HG02798 (cell line): ENCODE data around the gene MYOCD.
A peak's percentile ranks its signal among the peaks of the same experiment; 100 is the strongest.

Source experiments
- ATAC-seq: cut with Tn5 transposase; IDR thresholded peaks from one replicate; pipeline ENCODE4 v1.9.1; 2021; ENCODE audit warnings: mild to moderate bottlenecking; ENCODE audit not compliant: unreplicated experiment, poor library complexity

Gene MYOCD

DNA sequence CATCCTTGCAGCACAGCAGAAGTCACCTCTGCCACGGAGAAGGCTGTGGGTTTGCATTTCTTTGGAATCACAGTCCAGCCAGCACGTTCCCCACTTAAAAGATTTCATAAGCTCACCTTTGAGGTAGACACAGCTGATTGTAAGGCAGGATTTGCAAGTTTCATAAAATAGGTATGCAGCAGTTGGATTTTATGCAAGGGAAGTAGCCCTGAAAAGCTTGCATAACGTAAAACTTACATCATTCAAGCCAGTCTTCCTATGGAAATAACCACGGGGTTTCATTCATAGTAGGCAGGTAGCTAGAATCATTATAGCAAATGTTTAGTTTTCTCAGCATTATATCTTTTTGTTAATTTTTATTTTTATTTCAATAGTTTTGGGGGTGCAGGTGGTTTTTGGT is 73.8 kb downstream of the MYOCD start:
- no peak for ATAC-seq

- ATAC-seq: no peak
Observed at GRCh38 chr17:12743046-12743445, 77.4 kb downstream of the MYOCD start.

DNA sequence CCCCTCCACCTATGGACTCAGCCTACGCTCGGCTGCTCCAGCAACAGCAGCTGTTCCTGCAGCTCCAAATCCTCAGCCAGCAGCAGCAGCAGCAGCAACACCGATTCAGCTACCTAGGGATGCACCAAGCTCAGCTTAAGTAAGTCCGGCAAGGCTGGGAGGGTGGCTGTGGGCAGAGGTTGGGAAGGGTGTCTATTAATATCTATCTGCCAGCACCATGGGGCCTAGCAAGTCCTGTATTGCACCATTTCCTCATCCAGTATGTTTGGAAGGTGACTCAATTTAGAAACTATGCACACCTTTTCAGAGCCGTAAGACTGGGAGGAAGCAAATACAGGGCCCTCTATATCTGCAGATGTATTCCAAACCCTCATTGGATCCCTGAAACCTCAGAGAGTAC is 78.6 kb downstream of the MYOCD start:
- ATAC-seq: no peak

- no peak for ATAC-seq
Observed at GRCh38 chr17:12744786-12745185, 79.1 kb downstream of the MYOCD start.

GRCh38 chr17:12745486-12745885 is 79.8 kb downstream of the MYOCD start:
- ATAC-seq: no peak

DNA sequence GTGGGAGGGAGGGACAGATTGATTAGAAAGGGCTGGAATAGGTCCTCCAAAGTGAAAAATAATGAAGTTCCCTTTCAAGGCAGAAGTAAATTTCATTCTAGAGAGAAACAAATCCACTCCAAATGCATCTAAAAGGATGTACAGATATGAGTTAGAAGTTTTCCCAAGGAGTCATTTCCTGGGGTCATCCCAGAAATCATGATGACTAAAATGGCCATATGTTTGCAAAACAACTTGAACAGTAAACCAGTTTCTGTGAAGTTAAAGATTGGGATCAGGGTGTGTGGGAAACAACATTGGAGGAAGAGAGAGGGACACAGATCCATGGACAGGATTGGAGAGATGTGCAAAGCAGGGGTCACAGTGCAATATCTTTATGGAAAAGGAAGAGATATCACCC is 91.1 kb downstream of the MYOCD start:
- no peak for ATAC-seq

GRCh38 chr17:12759090-12759489 is 93.4 kb downstream of the MYOCD start:
- ATAC-seq: no peak

DNA sequence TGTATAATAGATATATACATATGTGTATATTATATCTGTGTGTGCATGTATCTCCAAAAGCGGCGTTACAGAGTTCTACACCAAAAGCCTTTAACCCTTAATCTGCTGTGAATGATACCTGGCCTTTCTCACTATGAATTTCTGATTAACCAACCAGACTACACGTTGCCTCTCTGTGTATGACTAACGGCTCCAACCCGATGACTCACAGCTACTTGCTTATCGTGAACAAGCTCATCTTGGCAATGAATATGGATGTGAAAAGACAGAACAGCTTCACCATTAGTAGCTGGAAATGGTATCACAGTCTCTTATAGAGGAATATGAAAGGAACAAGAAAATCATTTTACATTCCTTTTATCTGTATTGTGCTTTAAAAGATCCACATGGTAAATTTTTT is 99.9 kb downstream of the MYOCD start:
- no peak for ATAC-seq

DNA sequence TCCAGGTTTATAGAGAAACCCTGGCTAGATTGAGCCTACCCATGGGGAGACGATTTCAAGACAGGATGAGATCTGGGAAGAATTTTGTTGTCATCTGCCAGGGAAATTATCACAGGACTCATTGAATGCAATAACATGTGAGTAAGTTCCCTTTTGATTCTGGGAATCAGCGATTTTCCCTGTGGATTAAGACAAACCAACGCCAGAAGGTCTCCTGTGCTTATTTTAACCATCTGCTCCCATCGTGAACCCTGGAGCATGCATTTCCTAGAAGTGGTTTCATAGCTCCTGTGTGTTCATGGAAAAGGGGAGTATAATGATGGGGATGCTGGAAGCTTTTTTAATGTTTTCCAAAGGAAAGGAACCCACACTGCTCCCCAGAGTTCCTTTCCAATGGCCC is 102.6 kb downstream of the MYOCD start:
- ATAC-seq: no peak

GRCh38 chr17:12769981-12770380 is 104.3 kb downstream of the MYOCD start:
- ATAC-seq: no peak

GRCh38 chr17:12773153-12773552 is 107.5 kb downstream of the MYOCD start:
- no peak for ATAC-seq

DNA sequence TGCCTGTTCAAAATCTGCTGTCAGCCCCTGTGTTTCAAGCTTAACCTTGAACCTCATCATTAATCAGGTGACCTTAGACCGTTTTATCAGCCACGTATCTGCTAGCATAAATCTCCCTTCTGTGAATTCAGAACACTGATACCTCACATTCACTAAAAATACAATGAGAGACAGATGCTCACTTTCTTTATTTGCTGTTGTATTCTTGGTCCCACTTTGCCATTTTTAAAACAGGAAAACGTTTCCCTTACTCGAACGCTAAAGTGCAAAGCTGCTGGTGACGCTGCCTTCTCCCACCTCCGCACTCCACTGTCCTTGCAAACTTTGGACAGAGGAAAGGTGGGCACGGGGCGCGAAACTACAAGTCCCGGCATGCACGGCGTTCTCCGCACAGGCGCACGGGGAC is 123.4 kb downstream of the MYOCD start:
- peak; percentile 97 for ATAC-seq

GRCh38 chr17:12789481-12790248 is 124.0 kb downstream of the MYOCD start, which contains the start of gene ARHGAP44:
Gene ARHGAP44 (plus strand): TSS chr17:12789498. CDS start chr17:12789839, 341 bp downstream.
- ATAC-seq: peak; percentile 78

DNA sequence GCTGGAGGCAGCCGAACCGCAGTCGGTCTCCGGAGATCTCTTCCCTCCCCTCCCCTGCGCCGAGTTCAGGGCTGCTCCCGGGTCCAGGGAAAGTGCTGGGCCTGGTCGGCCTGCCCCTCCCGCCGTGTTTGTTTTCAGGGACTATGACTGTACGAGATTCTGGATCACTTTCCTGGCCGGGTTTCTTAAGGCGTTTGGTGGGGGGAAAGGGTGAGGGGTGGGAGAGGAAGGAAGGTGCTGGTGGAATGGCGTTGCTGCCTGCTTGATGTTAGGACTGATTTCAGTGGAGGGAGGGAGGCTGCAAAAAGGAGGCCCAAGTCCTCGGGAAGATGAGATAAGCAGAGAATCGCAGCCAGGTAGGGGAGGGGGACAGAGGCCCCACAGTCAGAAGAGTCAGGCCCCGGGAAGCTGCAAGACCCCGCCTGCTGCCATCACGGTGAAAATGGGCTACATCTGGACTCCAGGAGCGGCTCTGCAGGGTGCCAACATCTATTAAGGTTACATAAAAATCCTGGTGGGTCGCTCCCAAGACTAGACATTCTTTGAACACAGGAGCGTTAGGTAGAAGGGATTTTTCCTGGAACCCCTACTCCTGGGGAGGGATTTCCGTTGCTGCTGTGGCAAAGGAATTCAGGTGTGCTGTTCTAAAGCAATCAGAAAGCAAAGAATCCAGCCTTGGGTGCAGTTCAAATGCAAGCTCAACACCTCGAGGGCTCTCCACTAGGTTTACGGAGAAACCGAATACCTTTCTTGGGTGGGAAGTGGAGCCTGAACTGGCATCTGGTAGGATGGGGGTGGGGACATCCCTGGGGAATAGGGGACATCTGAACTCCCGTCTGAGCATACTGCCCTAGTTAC is 124.8 kb downstream of the MYOCD start:
- ATAC-seq: no peak

- no peak for ATAC-seq
Observed at GRCh38 chr17:12794919-12795532, 129.3 kb downstream of the MYOCD start.

DNA sequence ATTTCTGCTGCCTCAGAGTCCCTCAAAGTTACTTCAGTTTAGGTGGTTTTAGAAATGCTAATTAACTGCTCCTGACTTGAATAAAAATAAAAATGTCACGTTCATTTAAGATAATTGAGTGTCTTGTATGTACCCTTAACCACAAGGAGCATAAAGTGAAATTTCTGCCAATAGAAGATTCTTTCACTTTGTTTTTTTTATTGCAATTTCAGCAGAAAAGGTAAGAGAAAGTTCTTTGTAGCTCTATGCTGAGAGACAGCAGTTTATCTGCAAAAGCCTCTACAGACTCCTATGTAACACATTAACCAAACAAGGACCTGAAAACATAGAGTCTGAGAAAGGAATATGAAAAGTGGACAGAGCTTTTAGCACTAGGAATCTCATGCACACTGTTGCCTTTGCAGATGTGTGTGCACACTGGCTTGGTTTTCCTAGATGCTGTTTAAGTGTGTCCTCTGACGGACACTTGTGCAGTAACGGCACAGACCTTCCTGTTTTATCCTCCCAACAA is 135.2 kb downstream of the MYOCD start:
- ATAC-seq: no peak

DNA sequence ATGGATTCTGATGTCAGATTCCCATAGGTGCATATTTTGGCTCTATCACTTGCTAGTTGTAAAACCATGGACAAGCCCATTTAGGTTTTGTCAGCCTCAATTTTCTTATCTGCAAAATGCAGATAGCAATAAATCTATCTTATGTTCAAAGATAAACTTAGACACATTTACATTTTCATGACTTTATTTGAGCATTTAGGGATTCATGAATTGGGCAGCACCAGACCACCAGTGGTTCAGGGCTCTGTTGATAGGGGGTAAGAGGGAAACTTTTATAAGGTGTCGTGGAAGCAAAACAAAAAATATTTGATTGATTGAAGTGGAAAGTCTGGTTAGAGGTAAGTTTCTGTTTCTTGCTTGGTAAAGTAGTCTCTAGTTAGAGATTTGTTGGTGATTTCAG is 140.9 kb downstream of the MYOCD start:
- ATAC-seq: no peak

DNA sequence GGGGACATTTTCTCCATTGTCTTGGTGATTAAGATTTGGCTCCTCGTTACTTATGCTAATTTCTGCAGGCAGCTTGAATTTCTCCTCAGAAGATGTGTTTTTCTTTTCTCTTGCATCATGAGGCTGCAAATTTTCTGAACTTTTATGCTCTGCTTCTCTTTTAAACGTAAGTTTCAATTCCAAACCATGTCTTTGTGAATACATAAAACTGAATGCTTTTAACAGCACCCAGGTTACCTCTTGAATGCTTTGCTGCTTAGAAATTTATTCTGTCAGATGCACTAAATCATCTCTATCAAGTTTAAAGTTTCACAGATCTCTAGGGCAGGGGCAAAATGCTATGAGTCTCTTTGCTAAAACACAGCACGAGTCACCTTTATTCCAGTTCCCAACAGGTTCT is 143.0 kb downstream of the MYOCD start:
- ATAC-seq: no peak

DNA sequence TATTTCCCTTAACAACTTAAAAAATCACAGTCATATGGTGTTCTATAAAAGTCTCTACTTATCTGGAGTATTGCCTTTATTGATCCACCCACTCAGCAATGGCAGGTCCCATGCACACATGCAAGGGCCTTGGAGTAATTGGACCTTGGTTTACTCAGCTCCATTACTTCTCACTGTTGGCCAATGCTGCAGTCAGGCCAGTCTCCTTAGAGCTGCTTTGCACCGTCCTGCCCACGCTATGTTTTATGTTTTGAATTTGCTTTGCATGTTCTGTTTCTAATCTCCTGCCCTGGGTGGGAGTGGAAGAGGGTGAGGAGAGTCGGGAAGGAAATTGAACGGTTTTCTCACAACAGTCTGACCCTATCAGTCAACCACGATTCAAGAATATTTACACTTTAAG is 147.2 kb downstream of the MYOCD start:
- ATAC-seq: no peak

GRCh38 chr17:12813664-12814063 is 148.0 kb downstream of the MYOCD start:
- ATAC-seq: no peak

DNA sequence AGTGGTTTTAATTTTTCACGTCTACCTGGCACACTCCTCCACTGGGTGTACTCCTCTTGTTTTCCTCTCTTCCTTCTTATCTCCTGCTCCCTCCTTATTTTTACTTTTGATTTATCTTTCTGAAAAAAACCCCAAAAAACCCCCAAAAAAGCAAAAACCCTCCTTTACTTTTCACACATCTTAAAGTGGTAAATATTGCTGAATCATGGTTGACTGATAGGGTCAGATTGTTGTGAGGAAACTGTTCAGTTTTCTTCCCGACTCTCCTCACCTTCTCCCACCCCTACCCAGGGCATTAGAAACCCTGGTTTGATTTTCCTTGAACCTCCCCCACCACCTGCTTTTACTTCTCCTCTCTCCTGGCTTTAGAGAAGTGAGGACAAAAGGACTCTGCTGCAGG is 149.0 kb downstream of the MYOCD start:
- ATAC-seq: no peak
